Kidney (tissue), 14 donors: ENCODE results near the gene PCDHA1. TPM values are rescaled to one million over a fixed set of nuclear protein-coding genes. Genes with fewer than 3 reads are reported as not detected.

Source experiments
- DNase-seq, 5 donors: peaks; one replicate each; pipeline ENCODE4 v3.0.0-alpha.2; 2013 to 2020
- FAIRE-seq: peaks from 2 replicates; lab custom pipeline; 2012; peaks lifted over from hg19 to GRCh38; lab: Jason Lieb, UNC
- H3K27ac ChIP-seq, 2 donors: one replicate each; pipeline ENCODE4 v1.7.0; 2013; ENCODE audit warnings: low read depth in 2 of 2, low read length in 2 of 2, inconsistent platforms in 1 of 2
- H3K27me3 ChIP-seq: one replicate; pipeline ENCODE4 v1.7.1; 2013; ENCODE audit warnings: low read length, inconsistent platforms; ENCODE audit not compliant: control insufficient read depth, insufficient read depth
- H3K36me3 ChIP-seq, 3 donors: one replicate each; pipeline versions ENCODE4 v1.7.0 to v1.7.1; 2013; ENCODE audit warnings: low read length in 3 of 3, control low read depth in 1 of 3, inconsistent platforms in 1 of 3; ENCODE audit not compliant: insufficient read depth in 3 of 3, control insufficient read depth in 2 of 3
- H3K4me1 ChIP-seq, 3 donors: one replicate each; pipeline versions ENCODE4 v1.7.0 to v1.7.1; 2013; ENCODE audit warnings: low read length in 3 of 3, inconsistent platforms in 1 of 3, low read depth in 1 of 3; ENCODE audit not compliant: control insufficient read depth in 2 of 3, insufficient read depth in 2 of 3
- H3K4me3 ChIP-seq, 3 donors: one replicate each; pipeline versions ENCODE4 v1.7.0 to v1.8.1; 2013; ENCODE audit warnings: low read length in 3 of 3, control low read depth in 1 of 3, inconsistent platforms in 1 of 3
- H3K9ac ChIP-seq, 3 donors: one replicate each; pipeline versions ENCODE4 v1.7.0 to v1.7.1; 2013; ENCODE audit warnings: low read length in 3 of 3, control low read depth in 1 of 3, inconsistent platforms in 1 of 3
- H3K9me3 ChIP-seq, 3 donors: one replicate each; pipeline versions ENCODE4 v1.7.0 to v1.7.1; 2013; ENCODE audit warnings: low read length in 3 of 3, control low read depth in 1 of 3, inconsistent platforms in 1 of 3; ENCODE audit not compliant: control insufficient read depth in 2 of 3, insufficient read depth in 1 of 3
- CTCF ChIP-seq: IDR thresholded peaks from 3 replicates; pipeline ENCODE4 v1.5.1; 2012; ENCODE audit warnings: mild to moderate bottlenecking, moderate library complexity, borderline replicate concordance; ENCODE audit not compliant: insufficient read depth; ENCODE audit errors: extremely low read depth
- intact Hi-C: fragments of 100-400 bp; cut with DNase I; formaldehyde crosslinking; loops from one replicate; pipeline ENCODE4 v1.11.1; 2022
- polyA plus RNA-seq: library from polyadenylated mRNA; stranded (reverse); fragments of 350-450 nt; fragmentation: Illumina TruSeq; extraction: RNeasy Lipid Tissue Mini Kit (QIAGEN cat#74804); gene quantifications from one replicate; pipeline ENCODE4 v1.2.3, GENCODE V29; 2014; ENCODE audit warnings: low read depth, low replicate concordance; ENCODE audit not compliant: insufficient read depth
- total RNA-seq: library from RNA; stranded (reverse); fragmentation: NEBNext Ultra II Directional; extraction: Animal tissue kit (Norgen Biotek cat#: 25700); gene quantifications from one replicate; pipeline ENCODE4 v1.2.1, GENCODE V29; 2021
- donor health status: control.
- donor health status: control.
- donor health status: control.
- donor health status: control.
- donor health status: control.
- donor health status: DM: yes; HTN: yes; CAD: no.
- donor health status: Normal renal cell carcinoma (clear cell type).

Gene PCDHA1
- total and polyA plus RNA-seq, 2 donors from 2014 or later: 0.13 TPM; not detected in 1

GRCh38 chr5:141007791-141008190, 221.9 kb downstream of the PCDHA1 start:
- intact Hi-C loops: no loop called here
- Histone ChIP-seq H3K36me3 (no peaks in the 10 kb centered on the region), H3K27ac (no peak overlapping the region), H3K27me3 (no peaks in the 10 kb centered on the region), H3K9me3 (no peaks in the 10 kb centered on the region), H3K4me3 (no peak overlapping the region), H3K4me1 (no peaks in the 10 kb centered on the region), H3K9ac (no peak overlapping the region)
- TF ChIP-seq CTCF: no peak
- no peak for DNase-seq
- no peak for FAIRE-seq

DNA sequence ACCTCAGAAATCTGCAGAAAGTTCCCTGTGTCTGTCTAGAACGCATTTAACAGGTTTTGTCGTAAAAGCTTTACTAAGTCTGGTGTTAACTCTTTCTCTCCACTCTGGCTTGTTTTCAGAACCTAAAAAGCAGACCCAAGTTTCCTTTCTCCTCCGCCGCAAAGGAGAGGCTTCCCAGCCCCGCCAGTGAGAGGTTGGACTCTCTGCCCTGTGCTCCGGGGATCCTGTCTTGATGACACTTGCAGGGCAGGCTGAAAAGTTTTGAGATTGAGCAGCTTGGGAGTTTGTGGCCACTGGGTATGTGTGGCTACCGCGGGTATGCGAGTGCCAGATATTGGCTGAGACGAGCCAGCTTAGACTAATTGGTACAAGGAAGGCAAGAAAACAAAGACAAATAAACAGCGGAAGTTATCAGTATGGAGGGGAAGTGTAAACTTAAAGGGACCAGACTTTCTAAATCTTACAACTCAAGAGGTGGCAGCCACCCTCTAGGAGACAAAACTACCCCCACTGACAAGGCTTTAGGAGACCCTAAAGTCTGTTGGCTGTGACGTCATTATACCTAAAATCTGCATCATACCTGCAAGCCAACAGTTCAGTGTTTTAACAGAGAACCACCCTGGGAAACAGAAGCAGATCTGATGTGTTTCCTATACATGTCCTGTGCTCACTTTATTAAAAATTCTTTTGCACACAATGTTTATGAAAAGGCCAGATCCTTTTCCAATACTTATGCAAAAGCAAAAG, 224.3 kb downstream of the PCDHA1 start:
- DNase-seq (no peak), FAIRE-seq (no peak)
- Histone ChIP-seq H3K9me3 (no peaks in the 10 kb centered on the region), H3K36me3 (no peaks in the 10 kb centered on the region), H3K4me1 (no peaks in the 10 kb centered on the region), H3K4me3 (no peak overlapping the region), H3K27ac (no peak overlapping the region), H3K9ac (no peak overlapping the region), H3K27me3 (no peaks in the 10 kb centered on the region)
- intact Hi-C loops: no loop called here
- no peak for TF ChIP-seq CTCF

DNA sequence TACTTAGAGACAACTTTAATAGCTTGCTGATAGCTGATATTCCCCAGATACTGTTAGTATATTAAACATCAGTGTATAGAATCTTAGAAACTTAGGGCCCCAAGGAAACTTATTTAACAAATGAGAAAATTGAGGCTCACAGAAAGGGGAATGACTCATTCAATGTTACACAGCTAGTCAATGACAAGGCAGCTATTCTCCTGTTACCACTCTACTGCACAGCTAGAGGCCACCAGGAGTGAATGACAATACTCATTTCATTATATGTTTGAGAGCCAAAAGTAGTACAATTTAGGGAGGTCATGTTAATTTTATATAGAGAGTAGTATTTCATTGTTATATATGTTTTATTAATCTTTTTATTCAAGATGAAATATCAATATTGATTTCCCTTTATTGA, 232.0 kb downstream of the PCDHA1 start:
- Histone ChIP-seq H3K36me3 (no peaks in the 10 kb centered on the region), H3K4me3 (no peak overlapping the region), H3K27me3 (no peaks in the 10 kb centered on the region), H3K27ac (no peak overlapping the region), H3K9me3 (no peaks in the 10 kb centered on the region), H3K9ac (no peak overlapping the region), H3K4me1 (no peaks in the 10 kb centered on the region)
- TF ChIP-seq CTCF: no peak
- FAIRE-seq: no peak
- intact Hi-C loops: no loop called here
- no peak for DNase-seq
